ENCODE data around the gene GULP1. TPM values are rescaled to one million over a fixed set of nuclear protein-coding genes. Genes with fewer than 3 reads are reported as not detected.
"Not testable (repeated sequence)": the region's sequence is repeated elsewhere in the genome, so short reads cannot be mapped to it uniquely, and the experiment has no call there.

GULP1 gene
- total RNA-seq, 1 experiment from 2014 or later, result 76.0 TPM

- CTCF ChIA-PET, result interaction anchor here (0.9 kb wide), 1 partner anchor 11 kb away, joined by 3 read pairs; no protein-coding TSS in a partner anchor
- H3K4me2 ChIP-seq (ENCODE audit: low read length); intact Hi-C loops (cut with micrococcal nuclease); ATAC-seq; H3K27ac ChIP-seq (ENCODE audit: low read depth, low read length); H3K4me3 ChIP-seq (replicated peaks in 1 of 2; ENCODE audit: low read depth in 1 of 2, low read length in 2 of 2); H3K27me3 ChIP-seq (ENCODE audit: insufficient read depth, low read length); H3K9me3 ChIP-seq (ENCODE audit: control insufficient read depth in 1 of 2, insufficient read depth in 1 of 2, low read depth in 1 of 2, low read length in 2 of 2); BruUV-seq (replicated peaks); H3K9ac ChIP-seq (ENCODE audit: low read length); H2AFZ ChIP-seq (ENCODE audit: low read depth, low read length, poor library complexity, severe bottlenecking); H3K9me2 ChIP-seq (ENCODE audit: insufficient read depth); H3K4me1 ChIP-seq (ENCODE audit: control insufficient read depth in 1 of 2, insufficient read depth in 2 of 2, low read length in 2 of 2); POLR2A ChIA-PET; H3K36me3 ChIP-seq (ENCODE audit: control insufficient read depth in 1 of 2, insufficient read depth in 2 of 2, low read length in 2 of 2); RAD21 ChIA-PET (ENCODE audit: low non-redundant PET in 1 of 2, low total read pairs in 2 of 2, uncharacterized antibody in 2 of 2, unreplicated experiment in 2 of 2); DNase-seq (ENCODE audit: low read depth, low spot score); H4K20me1 ChIP-seq (ENCODE audit: insufficient read depth): not testable (repeated sequence)
- peaks cover 50% of the 10 kb centered on the region for H3K79me2 ChIP-seq (ENCODE audit: insufficient read depth, low read length)
These were observed 174.4 kb downstream of the GULP1 start for GRCh38 chr2:188466078-188466477.

- Histone ChIP-seq H3K36me3 (ENCODE audit: control insufficient read depth in 1 of 2, insufficient read depth in 2 of 2, low read length in 2 of 2) (no peaks in the 10 kb centered on the region), H3K79me2 (ENCODE audit: insufficient read depth, low read length) (peaks cover 51% of the 10 kb centered on the region), H3K4me1 (ENCODE audit: control insufficient read depth in 1 of 2, insufficient read depth in 2 of 2, low read length in 2 of 2) (no peaks in the 10 kb centered on the region; a peak in 1 of 4 replicates), H3K9ac (ENCODE audit: low read length) (no peak overlapping the region), H2AFZ (ENCODE audit: low read depth, low read length, poor library complexity, severe bottlenecking) (no peak overlapping the region), H3K27me3 (ENCODE audit: insufficient read depth, low read length) (no peaks in the 10 kb centered on the region), H3K9me3 (ENCODE audit: control insufficient read depth in 1 of 2, insufficient read depth in 1 of 2, low read depth in 1 of 2, low read length in 2 of 2) (0 out of 4 replicates have a peak, but pooled peaks cover 0 to 5% of the 10 kb centered on the region in 2 experiments), H3K9me2 (ENCODE audit: insufficient read depth) (no peaks in the 10 kb centered on the region), H3K4me2 (ENCODE audit: low read length) (no peak overlapping the region), H3K27ac (ENCODE audit: low read depth, low read length) (no peak overlapping the region), H4K20me1 (ENCODE audit: insufficient read depth) (no peaks in the 10 kb centered on the region), H3K4me3 (replicated peaks in 1 of 2; ENCODE audit: low read depth in 1 of 2, low read length in 2 of 2) (no peak overlapping the region)
- no TSS peak for BruUV-seq (replicated peaks)
- ChIA-PET RAD21 (ENCODE audit: low non-redundant PET in 1 of 2, low total read pairs in 2 of 2, uncharacterized antibody in 2 of 2, unreplicated experiment in 2 of 2) (interaction anchor here in 1 of 2 experiments (0.5 kb wide), 1 partner anchor 100 kb away, joined by 3 read pairs; no protein-coding TSS in a partner anchor), POLR2A (no interaction called here), CTCF (interaction anchor here (0.9 to 1.0 kb wide), 2 partner anchors 10 to 12 kb away, joined by 3 to 5 read pairs; no protein-coding TSS in a partner anchor)
- intact Hi-C loops (cut with micrococcal nuclease), result no loop called here
- DNase-seq (ENCODE audit: low read depth, low spot score), result no peak
- ATAC-seq, result no peak
- TF ChIP-seq REST (IDR thresholded peaks at IDR 0.05; ENCODE audit: low read depth) (no peak), FOSL1 (IDR thresholded peaks at IDR 0.05; ENCODE audit: low read depth) (no peak), ZBTB33 (IDR thresholded peaks at IDR 0.05; ENCODE audit: extremely low read depth, insufficient replicate concordance, low read length) (no peak), EGR1 (IDR thresholded peaks at IDR 0.05; ENCODE audit: low read depth) (no peak), YY1 (IDR thresholded peaks at IDR 0.05; ENCODE audit: extremely low read depth, insufficient replicate concordance, low read depth, low read length) (no peak), MAX (IDR thresholded peaks at IDR 0.05) (no peak), RAD21 (IDR thresholded peaks at IDR 0.05; ENCODE audit: low read depth) (no peak), JUND (IDR thresholded peaks at IDR 0.05) (no peak), SP1 (IDR thresholded peaks at IDR 0.05; ENCODE audit: low read depth) (no peak)
These were observed 175.1 kb downstream of the GULP1 start for GRCh38 chr2:188466761-188467160.
